ENCODE results near the gene PRTG. TPM values are rescaled to one million over a fixed set of nuclear protein-coding genes. Genes with fewer than 3 reads are reported as not detected.

PRTG gene
- total RNA-seq, 1 donor from 2014 or later: 0.92 TPM

- intact Hi-C loops (cut with DNase I): no loop called here
- peak; percentile 76 for DNase-seq (ENCODE audit: low spot score)
These were observed 154.7 kb downstream of the PRTG start, which contains the start of gene PYGO1 for GRCh38 chr15:55588070-55588814. Gene PYGO1, minus strand, starts transcription at chr15:55588345. Its CDS starts 462 bp downstream, at chr15:55587883.

GRCh38 chr15:55587321-55588069 lies 155.5 kb downstream of the PRTG start:
- no peak for DNase-seq (ENCODE audit: low spot score)
- intact Hi-C loops (cut with DNase I): no loop called here

DNA sequence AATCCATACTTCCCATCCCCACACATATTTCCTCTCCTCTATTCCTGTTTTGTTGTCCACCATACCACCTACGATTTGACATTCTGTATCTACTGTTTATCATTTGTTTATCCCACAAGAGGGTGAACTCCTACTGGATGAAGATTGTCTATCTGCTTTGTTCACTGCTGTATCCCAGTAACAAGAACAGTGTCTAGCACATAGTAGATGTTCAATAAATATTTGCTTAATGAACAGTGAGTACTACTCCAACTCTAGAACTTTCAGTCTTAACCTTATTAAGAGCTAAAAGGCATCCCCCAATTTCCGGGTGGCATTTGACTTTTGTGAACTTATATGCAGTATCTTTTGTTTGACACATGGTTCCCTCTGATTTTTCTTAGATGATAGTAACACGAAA lies 156.1 kb downstream of the PRTG start:
- intact Hi-C loops (cut with DNase I): no loop called here
- DNase-seq (ENCODE audit: low spot score): no peak

GRCh38 chr15:55576943-55577342 lies 166.0 kb downstream of the PRTG start:
- DNase-seq (ENCODE audit: low spot score): no peak
- intact Hi-C loops (cut with DNase I): no loop called here

- intact Hi-C loops (cut with DNase I): no loop called here
- DNase-seq (ENCODE audit: low spot score): no peak
These were observed 168.9 kb downstream of the PRTG start for GRCh38 chr15:55574096-55574495.

DNA sequence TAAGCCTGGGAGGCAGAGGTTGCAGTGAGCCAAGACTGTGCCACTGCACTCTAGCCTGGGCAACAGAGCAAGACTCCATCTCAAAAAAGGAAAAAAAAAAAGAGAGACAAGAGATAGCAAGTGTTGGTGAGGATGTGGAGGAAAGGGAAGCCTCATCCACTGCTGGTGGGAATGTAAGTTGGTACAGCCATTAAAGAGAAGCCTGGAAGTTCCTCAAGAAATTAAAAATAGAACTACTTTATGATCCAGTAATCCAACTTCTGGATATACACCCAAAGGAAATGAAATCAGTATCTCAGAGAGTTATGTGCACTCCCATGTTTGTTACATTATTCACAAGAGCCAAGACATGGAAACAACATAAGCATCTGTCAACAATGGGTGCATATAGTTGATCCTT lies 169.7 kb downstream of the PRTG start:
- intact Hi-C loops (cut with DNase I): no loop called here
- no peak for DNase-seq (ENCODE audit: low spot score)

DNA sequence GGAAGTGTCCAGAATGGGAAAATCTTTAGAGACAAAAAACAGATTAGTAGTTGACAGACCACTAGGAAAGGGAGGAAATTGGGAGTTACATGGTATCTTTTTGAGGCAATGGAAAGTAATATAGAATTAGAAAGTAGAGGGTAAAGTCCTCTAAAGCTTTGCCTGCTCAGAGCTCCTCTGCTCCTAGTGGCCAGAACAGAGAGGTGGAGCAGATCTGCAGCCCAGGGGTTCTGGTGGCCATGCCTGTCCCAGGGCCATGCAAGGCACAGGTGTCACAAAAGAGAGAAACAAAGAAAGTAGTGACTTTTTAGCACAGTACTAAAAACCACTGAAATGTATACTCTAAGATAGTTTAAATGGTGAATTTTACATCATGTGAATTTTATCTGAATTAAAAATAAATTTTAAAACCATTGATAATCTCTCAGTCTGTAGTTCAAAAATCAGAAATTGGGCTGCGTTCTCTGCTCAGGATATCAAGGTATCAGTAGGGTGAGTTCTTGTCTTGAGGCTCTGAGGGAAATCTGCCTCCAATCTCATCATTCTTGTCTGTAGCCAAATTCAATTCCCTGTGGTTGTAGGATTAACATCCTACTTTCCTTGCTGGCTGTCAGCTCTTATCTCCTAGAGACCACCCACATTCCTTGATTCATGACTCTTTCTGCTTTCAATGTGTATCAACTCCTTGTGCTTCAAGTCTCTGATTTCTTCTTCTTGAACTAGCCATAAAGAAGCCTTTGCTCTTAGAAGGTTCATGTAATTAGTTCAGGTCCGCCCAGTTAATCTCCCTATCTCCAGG lies 178.4 kb downstream of the PRTG start:
- intact Hi-C loops (cut with DNase I): no loop called here

GRCh38 chr15:55562601-55563000 lies 180.4 kb downstream of the PRTG start:
- DNase-seq (ENCODE audit: low spot score): no peak
- intact Hi-C loops (cut with DNase I): no loop called here

More for the DNA sequence above, 178.4 kb downstream of the PRTG start:
- no peak for DNase-seq (ENCODE audit: low spot score)

Other genes with a start within 250 kb of the PRTG start
- gene DNAAF4, start 234.9 kb downstream of the PRTG start, total RNA-seq: 0.32 TPM
- gene PYGO1, start 154.8 kb downstream of the PRTG start, total RNA-seq: 3.1 TPM